Inflammatory macrophage (primary cell): ENCODE data around the gene TCF7L2.
A peak's percentile ranks its signal among the peaks of the same experiment; 100 is the strongest.

Experiments
- DNase-seq, 2 donors: peaks; one replicate each; pipeline ENCODE4 v3.0.0-alpha.2; 2020 to 2022

The TCF7L2 gene

GRCh38 chr10:113127901-113128283 lies 177.8 kb downstream of the TCF7L2 start:
- DNase-seq: no peak

- no peak for DNase-seq
Measured at GRCh38 chr10:113128450-113129070, 178.5 kb downstream of the TCF7L2 start.

GRCh38 chr10:113129117-113129516 lies 179.1 kb downstream of the TCF7L2 start:
- no peak for DNase-seq

DNA sequence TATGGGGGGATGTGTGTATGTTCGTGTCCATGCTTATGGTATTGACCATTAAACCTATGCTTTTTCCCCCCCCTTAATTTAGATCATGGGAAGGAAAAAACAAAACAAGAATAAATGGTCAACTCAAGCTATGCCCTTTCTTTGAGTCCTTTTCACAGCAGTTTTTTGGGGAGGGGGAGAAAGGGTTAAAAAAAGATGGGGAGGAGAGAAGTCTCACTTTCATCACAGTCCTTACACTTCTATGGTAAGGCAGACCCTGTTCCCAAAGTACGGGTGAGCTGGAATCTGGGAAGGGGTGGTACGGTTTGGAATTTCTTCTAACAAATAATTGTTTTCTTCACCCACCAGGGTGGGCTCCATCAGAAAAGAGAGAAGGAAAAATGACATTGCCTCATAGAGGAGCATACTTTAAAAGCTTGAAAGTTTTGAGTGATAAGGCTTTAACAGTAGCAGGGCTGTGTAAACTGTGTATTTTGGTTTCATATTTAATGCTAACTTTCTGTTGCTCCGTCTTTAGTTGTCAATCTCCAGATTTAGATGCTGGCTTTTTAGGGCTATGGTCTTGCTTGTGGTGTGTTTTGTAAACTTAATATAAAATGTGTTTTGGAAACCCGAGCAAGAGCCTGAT lies 180.1 kb downstream of the TCF7L2 start:
- DNase-seq: no peak

DNA sequence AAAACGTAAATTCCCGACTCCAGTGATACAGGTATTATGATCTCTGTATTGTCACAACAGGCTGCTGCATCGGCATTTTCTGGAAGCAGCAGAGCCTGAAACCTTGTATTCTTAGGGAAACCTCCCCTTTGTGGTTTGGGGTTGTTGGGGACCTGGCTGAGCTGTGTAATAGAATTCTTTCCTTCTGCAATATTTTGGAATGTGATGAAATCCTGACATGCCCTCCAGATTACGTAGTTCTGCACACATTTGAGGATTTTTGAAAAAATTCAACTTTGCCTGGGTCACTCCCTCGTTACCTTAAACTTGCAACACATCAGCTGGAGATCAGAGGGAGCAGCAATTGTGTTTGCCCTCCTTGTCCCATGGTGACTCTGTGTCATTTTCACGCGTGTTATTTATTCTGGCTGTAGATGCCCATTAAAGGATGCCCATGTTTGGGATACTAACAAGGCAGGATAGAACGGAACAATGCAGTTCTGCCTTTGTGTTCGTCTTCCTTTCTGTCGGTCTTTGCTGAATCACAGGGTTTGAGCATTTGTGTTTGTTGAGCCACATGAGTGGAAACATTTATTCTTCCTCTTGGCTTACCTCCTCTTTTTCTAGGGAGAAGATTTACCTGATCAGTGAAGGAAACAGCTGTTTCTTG lies 181.7 kb downstream of the TCF7L2 start:
- peak; percentile 21 to 60 for DNase-seq

GRCh38 chr10:113132591-113133121 lies 182.6 kb downstream of the TCF7L2 start:
- no peak for DNase-seq

DNA sequence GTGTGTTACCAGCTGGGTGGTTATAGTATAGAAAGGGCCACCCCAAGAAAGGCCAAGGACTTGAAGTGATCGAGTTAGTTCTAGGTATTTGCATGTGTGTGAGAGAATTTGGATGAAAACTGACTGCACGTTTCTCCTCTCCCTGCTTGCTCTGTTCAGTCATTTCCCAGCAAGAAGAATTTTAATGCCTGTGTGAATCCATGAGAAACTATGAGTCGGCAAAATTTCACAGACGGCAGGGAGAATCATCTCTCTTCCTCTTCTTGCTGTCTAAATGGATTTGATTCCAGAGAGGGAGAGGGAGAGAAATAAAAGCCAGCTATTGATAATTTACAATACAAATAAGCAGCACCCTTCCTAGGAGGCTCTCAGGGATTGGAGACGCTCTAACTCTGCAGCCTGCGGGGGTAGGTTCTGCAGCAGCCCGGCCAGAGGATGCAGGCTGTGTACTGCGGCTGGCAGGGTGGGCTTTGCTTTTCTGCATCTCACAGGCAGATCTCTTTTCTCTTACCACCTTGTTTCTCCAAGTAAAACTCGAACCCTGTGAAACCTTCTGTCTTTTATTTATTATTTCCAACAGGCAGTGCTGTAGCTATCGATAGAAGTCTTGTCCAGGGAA lies 183.6 kb downstream of the TCF7L2 start:
- peak; percentile 20 to 24 for DNase-seq

GRCh38 chr10:113135025-113135424 lies 185.0 kb downstream of the TCF7L2 start:
- peak; percentile 52 to 64 for DNase-seq

DNA sequence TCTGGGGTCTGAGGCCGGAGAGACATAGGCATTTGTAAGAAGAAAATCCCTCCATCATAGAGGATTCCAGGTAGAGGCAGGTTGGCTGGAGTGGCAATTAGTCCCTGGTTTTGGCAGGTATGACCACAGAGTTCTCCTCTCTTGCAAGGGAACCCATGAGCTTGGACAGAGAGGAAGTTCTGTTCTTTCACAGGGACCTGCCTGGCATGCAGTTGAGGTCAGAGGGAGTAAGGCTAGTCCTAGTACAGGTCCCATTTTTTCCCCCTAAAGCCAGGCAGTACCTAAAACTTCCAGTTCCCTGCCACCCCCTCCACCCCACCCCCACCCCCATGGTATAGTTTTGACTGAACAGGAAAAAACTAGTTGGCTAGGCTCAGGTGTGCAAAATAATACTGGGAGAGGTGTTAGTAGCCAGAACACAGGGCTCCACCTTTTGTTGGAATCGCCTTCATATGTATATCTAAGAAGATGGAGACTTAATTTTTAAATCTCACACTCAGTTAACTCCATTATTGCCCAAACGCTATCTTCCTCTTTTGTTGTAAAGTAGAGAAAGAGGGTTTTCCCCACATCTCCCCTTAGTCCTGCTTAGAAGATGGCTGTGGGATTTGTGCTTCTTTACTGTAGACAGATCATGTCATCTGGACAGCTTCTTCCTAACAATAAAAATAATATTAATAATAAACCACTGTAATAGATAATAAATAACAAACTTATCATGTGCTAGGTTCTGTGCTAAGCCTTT lies 188.1 kb downstream of the TCF7L2 start:
- DNase-seq: peak; percentile 34 to 55

DNA sequence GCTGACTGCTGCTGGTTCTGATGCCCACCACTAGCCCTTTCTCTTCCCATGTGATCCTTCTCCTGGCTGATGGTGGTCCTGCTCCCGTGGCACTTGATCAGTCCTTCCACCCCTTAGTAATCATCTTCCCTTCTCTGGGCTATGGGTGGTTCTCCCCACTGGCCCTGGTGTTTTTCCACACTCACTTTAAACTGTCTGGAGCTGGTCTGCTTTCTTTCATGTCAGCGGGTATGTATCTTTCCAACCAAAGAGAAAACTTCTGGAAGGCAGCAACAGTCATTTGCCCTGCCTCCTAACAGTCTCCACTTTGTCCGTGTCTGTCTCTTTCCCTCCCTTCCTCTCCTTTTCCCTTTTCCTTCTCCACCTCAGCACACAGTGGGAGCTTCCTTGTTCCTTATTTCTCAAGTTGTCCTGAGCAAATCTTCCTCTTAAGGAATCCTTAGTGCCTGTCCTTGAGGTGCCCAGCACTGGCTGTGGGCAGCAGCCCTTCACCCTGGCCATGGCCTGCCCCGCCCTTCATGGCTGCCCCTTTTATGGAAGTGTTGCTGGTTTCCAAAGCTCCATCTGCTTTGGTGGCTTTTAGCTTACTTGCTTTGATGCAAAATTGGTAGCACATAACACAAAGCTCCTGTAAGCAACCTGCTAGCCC lies 189.0 kb downstream of the TCF7L2 start:
- DNase-seq: no peak

- peak; percentile 22 to 38 for DNase-seq
Measured at GRCh38 chr10:113139699-113140098, 189.7 kb downstream of the TCF7L2 start.

- no peak for DNase-seq
Measured at GRCh38 chr10:113140143-113141011, 190.3 kb downstream of the TCF7L2 start.

GRCh38 chr10:113142601-113143362 lies 192.7 kb downstream of the TCF7L2 start:
- DNase-seq: no peak

GRCh38 chr10:113144576-113144975 lies 194.5 kb downstream of the TCF7L2 start:
- no peak for DNase-seq

DNA sequence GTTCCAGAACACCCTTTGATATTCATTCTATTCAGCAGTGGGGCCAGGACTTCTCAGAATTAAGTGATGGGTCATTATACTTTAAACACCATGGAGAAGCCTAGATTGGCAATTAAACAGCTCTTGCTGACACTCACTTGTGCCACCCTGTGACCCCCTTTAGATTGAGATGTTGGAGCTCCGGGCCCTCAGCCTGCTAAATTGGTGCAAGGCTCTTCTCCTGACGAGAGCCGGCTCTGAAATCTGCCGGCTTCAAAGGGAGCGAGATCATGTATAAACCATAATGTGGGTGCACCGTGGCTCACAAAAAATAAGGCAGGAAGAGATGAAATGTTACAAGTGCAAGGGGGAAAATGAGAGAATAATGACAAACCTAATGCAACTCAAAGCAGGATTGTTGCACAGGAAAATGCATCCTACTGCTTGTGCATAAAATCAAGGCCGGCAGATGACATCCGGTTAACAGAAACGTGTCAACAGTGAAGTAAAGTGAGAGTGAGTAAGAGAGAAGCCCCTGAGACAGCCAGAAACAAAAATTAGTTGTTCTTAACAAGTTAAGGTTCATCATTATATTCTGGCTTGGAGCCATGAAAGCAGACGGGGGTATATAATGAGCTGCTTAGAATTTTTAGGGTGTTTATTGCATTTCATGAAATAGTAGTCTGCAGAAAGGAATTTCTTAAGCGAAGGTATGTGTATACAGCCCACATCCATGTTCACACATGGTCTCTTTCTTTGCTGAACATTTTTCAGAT lies 198.2 kb downstream of the TCF7L2 start:
- no peak for DNase-seq

GRCh38 chr10:113148901-113149300 lies 198.9 kb downstream of the TCF7L2 start:
- DNase-seq: peak; percentile 33 to 57

DNA sequence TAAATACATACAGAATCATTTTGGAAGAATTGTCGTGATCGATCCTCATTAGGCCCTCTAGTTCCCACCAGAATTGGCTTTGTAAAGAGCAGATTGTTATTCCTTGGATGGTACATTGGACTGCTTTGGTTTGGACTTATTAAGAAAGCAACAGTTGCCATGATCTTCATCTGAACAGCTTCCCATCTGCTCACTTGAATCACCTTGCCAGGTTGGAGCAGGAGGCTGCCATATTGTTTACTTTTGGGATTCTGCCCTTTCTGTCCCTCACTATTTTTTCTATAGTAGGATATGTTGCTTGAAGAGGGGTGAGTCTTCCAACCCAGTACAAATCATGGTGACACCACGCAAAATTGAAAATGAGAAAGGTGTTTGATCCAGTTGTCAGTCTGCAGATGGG lies 199.6 kb downstream of the TCF7L2 start:
- no peak for DNase-seq

DNA sequence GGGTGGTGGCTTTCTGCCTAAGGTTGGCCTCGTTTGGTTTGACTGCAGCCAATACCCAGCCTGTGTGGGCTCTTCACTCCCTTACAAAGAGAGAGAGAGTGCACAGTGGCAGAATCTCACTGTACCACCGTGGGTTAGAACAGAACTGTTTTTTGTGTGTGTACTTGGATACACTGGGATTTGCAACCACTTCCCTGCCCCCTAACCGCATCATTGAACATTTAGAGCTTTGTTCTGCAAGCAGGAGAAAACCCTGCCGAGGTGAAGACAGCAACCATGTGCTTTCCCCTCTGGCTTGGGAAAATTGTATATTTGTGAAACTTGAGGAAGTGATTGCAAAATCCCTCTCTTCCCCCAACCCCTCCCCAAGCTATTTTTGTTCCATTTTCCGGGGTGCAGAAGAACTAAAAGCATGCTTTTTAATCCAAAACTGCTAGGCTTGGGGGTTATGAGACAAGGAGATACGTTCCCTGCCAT lies 201.2 kb downstream of the TCF7L2 start:
- peak; percentile 76 to 77 for DNase-seq

- peak; percentile 79 for DNase-seq
Measured at GRCh38 chr10:113153493-113154102, 203.6 kb downstream of the TCF7L2 start.
